Immature natural killer cell (primary cell): Measurements from ENCODE around the gene POC1A. TPM values are rescaled to one million over a fixed set of nuclear protein-coding genes. Genes with fewer than 3 reads are reported as not detected.
A peak's percentile ranks its signal among the peaks of the same experiment; 100 is the strongest.

Source experiments
- DNase-seq, 3 donors: peaks; one replicate each; pipeline ENCODE4 v3.0.0; 2022; ENCODE audit warnings: mixed read lengths in 1 of 3
- H3K27ac Mint-ChIP-seq, 6 donors: one replicate each; pipeline ENCODE4 v1.8.0; 2020; ENCODE audit warnings: mixed read lengths in 6 of 6, mild to moderate bottlenecking in 5 of 6, inconsistent platforms in 4 of 6, moderate library complexity in 3 of 6
- H3K27me3 Mint-ChIP-seq, 3 donors: one replicate each; pipeline ENCODE4 v1.8.0; 2020 to 2021; ENCODE audit warnings: low read depth in 3 of 3, mild to moderate bottlenecking in 3 of 3, mixed read lengths in 3 of 3, moderate library complexity in 3 of 3, inconsistent platforms in 1 of 3
- H3K36me3 Mint-ChIP-seq, 3 donors: one replicate each; pipeline ENCODE4 v1.8.0; 2020; ENCODE audit warnings: mixed read lengths in 3 of 3, inconsistent platforms in 2 of 3, mild to moderate bottlenecking in 2 of 3
- H3K4me1 Mint-ChIP-seq, 2 donors: one replicate each; pipeline ENCODE4 v1.8.0; 2020; ENCODE audit warnings: inconsistent platforms in 2 of 2, mild to moderate bottlenecking in 2 of 2, mixed read lengths in 2 of 2, moderate library complexity in 1 of 2
- H3K4me3 Mint-ChIP-seq, 5 donors: one replicate each; pipeline ENCODE4 v1.8.0; 2020; ENCODE audit warnings: mild to moderate bottlenecking in 5 of 5, mixed read lengths in 5 of 5, inconsistent platforms in 3 of 5, moderate library complexity in 3 of 5
- H3K9me3 Mint-ChIP-seq, 6 donors: one replicate each; pipeline ENCODE4 v1.8.0; 2020; ENCODE audit warnings: mild to moderate bottlenecking in 6 of 6, mixed read lengths in 6 of 6, inconsistent platforms in 4 of 6, moderate library complexity in 3 of 6
- polyA plus RNA-seq, 3 donors: library from polyadenylated mRNA; unstranded; fragments of 300-500 nt; fragmentation: Illumina TruSeq; gene quantifications; one replicate each; pipeline ENCODE4 v1.2.3, GENCODE V29; 2021

Gene POC1A
- polyA plus RNA-seq, 3 donors from 2014 or later: 2.9 to 4.0 TPM; not detected in 1

- DNase-seq: no peak
- H3K27me3 Mint-ChIP-seq: peaks cover 0 to 11% (median 11%) of the 10 kb centered on the region in 3 donors
- H3K36me3 Mint-ChIP-seq: no peaks in the 10 kb centered on the region
- H3K27ac Mint-ChIP-seq: no peak overlapping the region
- peaks cover 5 to 11% of the 10 kb centered on the region in 2 donors for H3K4me1 Mint-ChIP-seq
- H3K4me3 Mint-ChIP-seq: no peak overlapping the region
- H3K9me3 Mint-ChIP-seq: no peaks in the 10 kb centered on the region
Measured at GRCh38 chr3:52061121-52061910, 92.9 kb downstream of the POC1A start.

- H3K4me3 Mint-ChIP-seq: no peak overlapping the region
Measured at GRCh38 chr3:52059781-52060180, 94.4 kb downstream of the POC1A start.

GRCh38 chr3:52057812-52058495 lies 96.3 kb downstream of the POC1A start:
- Mint-ChIP-seq H3K4me1 (peaks cover 24 to 31% of the 10 kb centered on the region in 2 donors), H3K9me3 (no peaks in the 10 kb centered on the region), H3K4me3 (peak overlapping the region; percentile 91 to 95 (median 93)), H3K36me3 (peaks cover 0 to 4% (median 0%) of the 10 kb centered on the region in 3 donors), H3K27me3 (peaks cover 0 to 14% (median 13%) of the 10 kb centered on the region in 3 donors), H3K27ac (peak overlapping the region; percentile 66 to 95 (median 68))
- DNase-seq: no peak

More at GRCh38 chr3:52059781-52060180, 94.4 kb downstream of the POC1A start:
- Mint-ChIP-seq H3K36me3 (no peaks in the 10 kb centered on the region), H3K27me3 (peaks cover 0 to 14% (median 11%) of the 10 kb centered on the region in 3 donors), H3K27ac (peak overlapping the region in 1 of 6 donors; percentile 66), H3K9me3 (no peaks in the 10 kb centered on the region), H3K4me1 (peaks cover 6 to 13% of the 10 kb centered on the region in 2 donors)
- DNase-seq: no peak

GRCh38 chr3:52056968-52057811 lies 97.0 kb downstream of the POC1A start:
- peak; percentile 98 to 99 (median 98) for DNase-seq
- H3K4me1 Mint-ChIP-seq: peaks cover 32 to 39% of the 10 kb centered on the region in 2 donors
- H3K4me3 Mint-ChIP-seq: peak overlapping the region; percentile 91 to 95 (median 93)
- H3K36me3 Mint-ChIP-seq: peaks cover 0 to 4% (median 0%) of the 10 kb centered on the region in 3 donors
- peak overlapping the region; percentile 91 to 97 (median 94) for H3K27ac Mint-ChIP-seq
- H3K9me3 Mint-ChIP-seq: no peaks in the 10 kb centered on the region
- H3K27me3 Mint-ChIP-seq: peaks cover 0 to 16% (median 16%) of the 10 kb centered on the region in 3 donors

GRCh38 chr3:52056521-52056967 lies 97.7 kb downstream of the POC1A start, which contains the start of gene DUSP7:
TSS of gene DUSP7 (minus strand) at chr3:52056571. CDS start at chr3:52056366, 205 bp downstream.
- peak; percentile 66 to 67 (median 67) for DNase-seq
- peaks cover 0 to 16% (median 14%) of the 10 kb centered on the region in 3 donors for H3K27me3 Mint-ChIP-seq
- H3K9me3 Mint-ChIP-seq: no peaks in the 10 kb centered on the region
- peak within 1 kb of the TSS; percentile 91 to 97 (median 94) for H3K27ac Mint-ChIP-seq
- peaks cover 38 to 45% of the 10 kb centered on the region in 2 donors for H3K4me1 Mint-ChIP-seq
- H3K4me3 Mint-ChIP-seq: peak within 1 kb of the TSS; percentile 91 to 95 (median 93)
- peaks cover 0 to 4% (median 0%) of the 10 kb centered on the region in 3 donors for H3K36me3 Mint-ChIP-seq

GRCh38 chr3:52055537-52056351 lies 98.5 kb downstream of the POC1A start:
- DNase-seq: peak; percentile 44 to 51 (median 49)
- Mint-ChIP-seq H3K27ac (peak overlapping the region; percentile 66 to 89 (median 80)), H3K27me3 (peaks cover 0 to 14% (median 14%) of the 10 kb centered on the region in 3 donors), H3K4me3 (peak overlapping the region; percentile 78 to 91 (median 90)), H3K4me1 (peaks cover 46 to 53% of the 10 kb centered on the region in 2 donors), H3K36me3 (peaks cover 0 to 4% (median 0%) of the 10 kb centered on the region in 3 donors), H3K9me3 (no peaks in the 10 kb centered on the region)

- peak overlapping the region; percentile 86 to 96 (median 95) for H3K27ac Mint-ChIP-seq
Measured at GRCh38 chr3:52054661-52055511, 99.3 kb downstream of the POC1A start.

GRCh38 chr3:52053307-52054304 lies 100.6 kb downstream of the POC1A start:
- H3K9me3 Mint-ChIP-seq: no peaks in the 10 kb centered on the region
- peaks cover 0 to 8% (median 0%) of the 10 kb centered on the region in 3 donors for H3K36me3 Mint-ChIP-seq
- peak; percentile 28 to 31 (median 30) for DNase-seq
- H3K27me3 Mint-ChIP-seq: peaks cover 2 to 16% (median 11%) of the 10 kb centered on the region in 3 donors
- H3K4me1 Mint-ChIP-seq: peaks cover 64 to 68% of the 10 kb centered on the region in 2 donors
- H3K27ac Mint-ChIP-seq: peak overlapping the region; percentile 86 to 96 (median 95)
- peak overlapping the region; percentile 78 to 91 (median 80) for H3K4me3 Mint-ChIP-seq

More at GRCh38 chr3:52054661-52055511, 99.3 kb downstream of the POC1A start:
- Mint-ChIP-seq H3K4me1 (peaks cover 55 to 62% of the 10 kb centered on the region in 2 donors), H3K27me3 (peaks cover 0 to 14% (median 14%) of the 10 kb centered on the region in 3 donors), H3K4me3 (peak overlapping the region; percentile 78 to 91 (median 90)), H3K36me3 (peaks cover 0 to 8% (median 0%) of the 10 kb centered on the region in 3 donors), H3K9me3 (no peaks in the 10 kb centered on the region)
- DNase-seq: peak in 1 of 3 donors; percentile 25

GRCh38 chr3:52052831-52053306 lies 101.4 kb downstream of the POC1A start:
- Mint-ChIP-seq H3K27me3 (peaks cover 2 to 17% (median 11%) of the 10 kb centered on the region in 3 donors), H3K36me3 (peaks cover 0 to 8% (median 0%) of the 10 kb centered on the region in 3 donors), H3K4me1 (peaks cover 64 to 67% of the 10 kb centered on the region in 2 donors), H3K4me3 (peak overlapping the region; percentile 78 to 91 (median 80)), H3K9me3 (no peaks in the 10 kb centered on the region), H3K27ac (peak overlapping the region; percentile 86 to 96 (median 95))
- DNase-seq: peak; percentile 43 to 53 (median 45)

GRCh38 chr3:52051444-52051843 lies 102.8 kb downstream of the POC1A start:
- no peak for DNase-seq
- Mint-ChIP-seq H3K36me3 (peaks cover 0 to 8% (median 0%) of the 10 kb centered on the region in 3 donors), H3K27me3 (peaks cover 2 to 11% (median 5%) of the 10 kb centered on the region in 3 donors), H3K4me3 (peak overlapping the region; percentile 78 to 91 (median 80)), H3K27ac (peak overlapping the region; percentile 86 to 96 (median 95)), H3K9me3 (no peaks in the 10 kb centered on the region), H3K4me1 (peaks cover 57 to 59% of the 10 kb centered on the region in 2 donors)
